B cell (primary cell): Measurements from ENCODE around the gene EFNA2. TPM values are rescaled to one million over a fixed set of nuclear protein-coding genes. Genes with fewer than 3 reads are reported as not detected.

ENCODE experiments used
- ATAC-seq: fragments of 200-7000 bp; cut with Tn5 transposase; one replicate; pipeline ENCODE4 v1.10.0; 2021; ENCODE audit warnings: low read depth, mild to moderate bottlenecking, moderate number of reproducible peaks, moderate library complexity
- CTCF ChIA-PET: fragments of 350-600 bp; sonication (Branson Sonifier 250); formaldehyde crosslinking; loops from one replicate; lab custom pipeline; 2021; ENCODE audit warnings: antibody characterized with exemption, inconsistent platforms; lab: Charles Lee
- POLR2A ChIA-PET: fragments of 350-600 bp; sonication (Branson Sonifier 250); formaldehyde crosslinking; loops from one replicate; lab custom pipeline; 2021; ENCODE audit warnings: antibody characterized with exemption; lab: Charles Lee
- DNase-seq: peaks from one replicate; pipeline ENCODE4 v3.0.0; 2013
- H2AFZ ChIP-seq: 2 replicates; pipeline ENCODE4 v1.6.1; 2012; ENCODE audit warnings: mild to moderate bottlenecking, low read depth, low read length; ENCODE audit not compliant: insufficient read depth, poor library complexity, severe bottlenecking
- H3K27ac ChIP-seq, 2 donors: 1 replicate in 1 of 2; 2 replicates in 1 of 2; pipeline ENCODE4 v1.5.1; 2012 to 2013; ENCODE audit warnings: low read length in 2 of 2, mild to moderate bottlenecking in 2 of 2, moderate library complexity in 1 of 2
- H3K27me3 ChIP-seq, 4 experiments: fragments of 200-600 bp in 1 of 4; sonication (generic) in 1 of 4; replicated peaks in 1 of 4; 1 replicate in 2 of 4; 2 replicates in 2 of 4; pipeline versions ENCODE4 v1.6.1 to v1.7.0; 2013 to 2016; ENCODE audit warnings: low read length in 3 of 4, mild to moderate bottlenecking in 2 of 4, mixed read lengths in 1 of 4, moderate library complexity in 1 of 4; ENCODE audit not compliant: insufficient read depth in 4 of 4, control insufficient read depth in 3 of 4; ENCODE audit errors: control extremely low read depth in 1 of 4
- H3K36me3 ChIP-seq, 2 experiments: replicated peaks in 1 of 2; 1 replicate in 1 of 2; 2 replicates in 1 of 2; pipeline versions ENCODE4 v1.6.1 to v1.7.1; 2013; ENCODE audit warnings: low read length in 1 of 2; ENCODE audit not compliant: insufficient read depth in 2 of 2, control insufficient read depth in 1 of 2; ENCODE audit errors: control extremely low read depth in 1 of 2, extremely low read depth in 1 of 2
- H3K4me1 ChIP-seq, 2 donors: fragments of 200-600 bp in 1 of 2; sonication (generic) in 1 of 2; 1 replicate in 1 of 2; 2 replicates in 1 of 2; pipeline versions ENCODE4 v1.5.1 to v1.6.1; 2013 to 2017; ENCODE audit warnings: low read length in 2 of 2; ENCODE audit not compliant: control insufficient read depth in 2 of 2, insufficient read depth in 2 of 2
- H3K4me2 ChIP-seq: replicated peaks from 2 replicates; pipeline ENCODE3; 2012; ENCODE audit warnings: mild to moderate bottlenecking, low read depth, low read length; ENCODE audit not compliant: poor library complexity, severe bottlenecking
- H3K4me3 ChIP-seq, 5 experiments: fragments of 200-600 bp in 1 of 5; sonication (generic) in 1 of 5; 1 replicate in 3 of 5; 2 replicates in 2 of 5; pipeline versions ENCODE4 v1.5.1 to v1.7.0; 2011 to 2016; ENCODE audit warnings: low read length in 4 of 5, mild to moderate bottlenecking in 4 of 5, low read depth in 2 of 5, control low read depth in 1 of 5, moderate library complexity in 1 of 5; ENCODE audit not compliant: insufficient read depth in 1 of 5; ENCODE audit errors: control extremely low read depth in 1 of 5, extremely low read depth in 1 of 5
- H3K79me2 ChIP-seq: fragments of 200-600 bp; sonication (generic); one replicate; pipeline ENCODE4 v1.6.0; 2016; ENCODE audit warnings: low read length; ENCODE audit not compliant: control insufficient read depth, insufficient read depth
- H3K9ac ChIP-seq: fragments of 200-600 bp; sonication (generic); 2 replicates; pipeline ENCODE4 v1.6.1; 2017; ENCODE audit warnings: mild to moderate bottlenecking, low read length, moderate library complexity
- H3K9me3 ChIP-seq, 3 donors: one replicate each; pipeline versions ENCODE4 v1.6.1 to v1.7.1; 2013; ENCODE audit warnings: low read length in 2 of 3; ENCODE audit not compliant: control insufficient read depth in 2 of 3, insufficient read depth in 1 of 3; ENCODE audit errors: control extremely low read depth in 1 of 3
- H4K20me1 ChIP-seq: 2 replicates; pipeline ENCODE4 v1.6.0; 2012; ENCODE audit warnings: mild to moderate bottlenecking, low read length; ENCODE audit not compliant: insufficient read depth, control insufficient read depth, poor library complexity, severe bottlenecking
- H3K27ac Mint-ChIP-seq: one replicate; pipeline ENCODE4 v1.8.0; 2021; ENCODE audit warnings: mixed read lengths
- H3K27me3 Mint-ChIP-seq: one replicate; pipeline ENCODE4 v1.8.0; 2021; ENCODE audit warnings: mixed read lengths
- H3K4me1 Mint-ChIP-seq: one replicate; pipeline ENCODE4 v1.8.0; 2021; ENCODE audit warnings: mixed read lengths
- H3K4me3 Mint-ChIP-seq: one replicate; pipeline ENCODE4 v1.8.0; 2021; ENCODE audit warnings: mixed read lengths
- H3K9me3 Mint-ChIP-seq: one replicate; pipeline ENCODE4 v1.8.0; 2022; ENCODE audit warnings: mixed read lengths; ENCODE audit not compliant: insufficient read depth
- CTCF ChIP-seq: fragments of 200-600 bp; IDR thresholded peaks from one replicate; pipeline ENCODE4 v1.8.0; 2022; ENCODE audit warnings: antibody characterized with exemption, mild to moderate bottlenecking
- EZH2 ChIP-seq: IDR thresholded peaks from 2 replicates; pipeline ENCODE4 v1.6.1; 2012; ENCODE audit warnings: borderline replicate concordance, low read depth, mild to moderate bottlenecking, moderate library complexity, low read length; ENCODE audit not compliant: insufficient read depth, poor library complexity, severe bottlenecking
- WGBS: methylation state at CpG from one replicate; pipeline ENCODE4 v1.1.5; 2013; ENCODE audit warnings: missing lambda C conversion rate; ENCODE audit not compliant: insufficient coverage; 5-methylcytosine and 5-hydroxymethylcytosine counted together
- intact Hi-C: fragments of 100-400 bp; cut with micrococcal nuclease; formaldehyde crosslinking; loops from one replicate; pipeline ENCODE4 v1.10.0; 2022
- polyA plus RNA-seq: library from polyadenylated mRNA; depleted of rRNA; stranded (reverse); fragments of >200 nt; gene quantifications from 2 replicates; pipeline ENCODE4 v1.2.3, GENCODE V29; 2012
- total RNA-seq, 2 donors: library from RNA; stranded (reverse); fragments of 120-200 nt in 1 of 2; gene quantifications; 1 replicate in 1 of 2; 2 replicates in 1 of 2; pipeline versions ENCODE4 v1.2.3 to v1.2.4, GENCODE V29; 2013 to 2022

EFNA2 gene
- total and polyA plus RNA-seq, 2 donors (not counting 1 experiment from before 2014, with no cell fraction given), result not detected

GRCh38 chr19:1311543-1312091 is 25.9 kb downstream of the EFNA2 start:
- Mint-ChIP-seq H3K27me3 (no peaks in the 10 kb centered on the region), H3K4me1 (no peaks in the 10 kb centered on the region), H3K9me3 (no peaks in the 10 kb centered on the region), H3K27ac (no peak overlapping the region), H3K4me3 (no peak overlapping the region)
- H3K9me3 ChIP-seq, result peaks cover 0 to 8% (median 0%) of the 10 kb centered on the region in 3 donors
- no peak overlapping the region for H3K27ac ChIP-seq
- no peaks in the 10 kb centered on the region for H3K79me2 ChIP-seq
- peaks cover 9 to 12% of the 10 kb centered on the region in 2 donors for H3K4me1 ChIP-seq
- no peak overlapping the region for H3K4me2 ChIP-seq
- 87% methylated on average over 20 of the region's 21 CpGs for WGBS
- no peak overlapping the region for H3K4me3 ChIP-seq
- ATAC-seq (no peak), DNase-seq (no peak)
- no peak overlapping the region for H3K9ac ChIP-seq
- no peak overlapping the region for H2AFZ ChIP-seq
- H3K36me3 ChIP-seq, result no peaks in the 10 kb centered on the region
- intact Hi-C loops, result no loop called here
- TF ChIP-seq EZH2 (no peak), CTCF (no peak)
- CTCF ChIA-PET, result no interaction called here
- peaks cover 0 to 36% (median 10%) of the 10 kb centered on the region in 4 experiments for H3K27me3 ChIP-seq
- H4K20me1 ChIP-seq, result no peaks in the 10 kb centered on the region
- POLR2A ChIA-PET, result no interaction called here

- H3K4me3 ChIP-seq, result no peak overlapping the region
- TF ChIP-seq CTCF, result no peak
- no peak for TF ChIP-seq EZH2
- H4K20me1 ChIP-seq, result no peaks in the 10 kb centered on the region
- no peak for DNase-seq
- ChIA-PET POLR2A (no interaction called here), CTCF (no interaction called here)
- H3K27me3 Mint-ChIP-seq, result peaks cover 3% of the 10 kb centered on the region
- H3K27ac ChIP-seq, result no peak overlapping the region
- H3K36me3 ChIP-seq, result no peaks in the 10 kb centered on the region
- no peak overlapping the region for H3K27ac Mint-ChIP-seq
- whole genome bisulfite sequencing, result 90% methylated on average over 58 of the region's 61 CpGs
- no peak overlapping the region for H3K4me2 ChIP-seq
- peaks cover 0 to 47% (median 15%) of the 10 kb centered on the region in 4 experiments for H3K27me3 ChIP-seq
- ATAC-seq, result no peak
- no peak overlapping the region for H3K9ac ChIP-seq
- intact Hi-C loops, result no loop called here
- H3K79me2 ChIP-seq, result no peaks in the 10 kb centered on the region
- H3K4me3 Mint-ChIP-seq, result no peak overlapping the region
- H3K4me1 Mint-ChIP-seq, result no peaks in the 10 kb centered on the region
- peaks cover 0 to 9% (median 0%) of the 10 kb centered on the region in 3 donors for H3K9me3 ChIP-seq
- H3K9me3 Mint-ChIP-seq, result no peaks in the 10 kb centered on the region
- H3K4me1 ChIP-seq, result peaks cover 9 to 12% of the 10 kb centered on the region in 2 donors
- H2AFZ ChIP-seq, result no peak overlapping the region
Observed at GRCh38 chr19:1312767-1313694, 27.4 kb downstream of the EFNA2 start.
